K562 (cell line): ENCODE results near the gene DOLPP1. TPM values are rescaled to one million over a fixed set of nuclear protein-coding genes. Genes with fewer than 3 reads are reported as not detected.

Source experiments
- ARHGAP35 ChIP-seq: fragments of 450-650 bp; IDR thresholded peaks from 2 replicates; pipeline ENCODE4 v1.6.1; 2018; ENCODE audit not compliant: partially characterized antibody
- BHLHE40 ChIP-seq: IDR thresholded peaks from 2 replicates; pipeline ENCODE4 v1.6.1; 2011; ENCODE audit warnings: low read length, improper control_type of control experiment
- GTF2E2 ChIP-seq: fragments of 200-800 bp; sonication (Bioruptor generic); IDR thresholded peaks from 2 replicates; pipeline ENCODE4 v1.6.1; 2016; ENCODE audit warnings: missing genetic modification characterization, missing compliant biosample characterization
- HSF4 ChIP-seq: fragments of 250-450 bp; sonication (Bioruptor Pico); IDR thresholded peaks from 2 replicates; pipeline ENCODE4 v2.1.2; 2022; ENCODE audit warnings: mild to moderate bottlenecking, moderate library complexity, borderline replicate concordance
- ILF3 ChIP-seq: fragments of 450-650 bp; IDR thresholded peaks from 2 replicates; pipeline ENCODE4 v1.6.1; 2018; ENCODE audit warnings: antibody characterized with exemption, mild to moderate bottlenecking, moderate library complexity, borderline replicate concordance
- KDM1A ChIP-seq, 2 experiments: fragments of 450-650 bp; IDR thresholded peaks; 2 replicates each; pipeline ENCODE4 v1.6.1; 2016; ENCODE audit warnings: mild to moderate bottlenecking in 2 of 2
- KLF16 ChIP-seq: IDR thresholded peaks from 2 replicates; pipeline ENCODE4 v1.6.1; 2016; ENCODE audit warnings: antibody characterized with exemption
- LEF1 ChIP-seq: fragments of 450-650 bp; IDR thresholded peaks from 2 replicates; pipeline ENCODE4 v1.6.1; 2016; ENCODE audit warnings: mild to moderate bottlenecking
- MCM7 ChIP-seq, 2 experiments: fragments of 450-650 bp; IDR thresholded peaks; 2 replicates each; pipeline ENCODE4 v1.6.1; 2016 to 2018
- MYNN ChIP-seq, 2 experiments: sonication (generic); formaldehyde crosslinking in 1 of 2; IDR thresholded peaks; 2 replicates each; pipeline versions ENCODE4 v1.5.0 to v1.6.1; 2016 to 2020; ENCODE audit warnings: antibody characterized with exemption in 1 of 2, missing genetic modification reagents in 1 of 2
- NR1H2 ChIP-seq: sonication (generic); formaldehyde crosslinking; IDR thresholded peaks from 2 replicates; pipeline ENCODE4 v1.4.0; 2020; ENCODE audit warnings: mild to moderate bottlenecking, missing genetic modification reagents
- ZFP1 ChIP-seq: fragments of 450-650 bp; formaldehyde crosslinking; IDR thresholded peaks from 2 replicates; pipeline ENCODE4 v1.4.0; 2020; ENCODE audit warnings: mild to moderate bottlenecking, mixed read lengths
- ZNF232 ChIP-seq: sonication (generic); formaldehyde crosslinking; IDR thresholded peaks from 2 replicates; pipeline ENCODE4 v1.8.0; 2022; ENCODE audit warnings: mild to moderate bottlenecking, missing genetic modification reagents
- ZNF41 ChIP-seq: fragments of 250-450 bp; sonication (Bioruptor Pico); conservative IDR thresholded peaks from 2 replicates; pipeline ENCODE4 v1.4.0; 2020; ENCODE audit warnings: mild to moderate bottlenecking
- ZNF75A ChIP-seq: fragments of 450-650 bp; formaldehyde crosslinking; IDR thresholded peaks from 2 replicates; pipeline ENCODE4 v1.4.0; 2020; ENCODE audit warnings: mild to moderate bottlenecking
- ZNF830 ChIP-seq: fragments of 250-450 bp; sonication (Bioruptor Pico); IDR thresholded peaks from 2 replicates; pipeline ENCODE4 v1.5.0; 2021; ENCODE audit warnings: mild to moderate bottlenecking
- polyA plus RNA-seq, 8 experiments: library from polyadenylated mRNA; depleted of rRNA in 4 of 8; stranded (reverse) in 5 of 8; unstranded in 3 of 8; fragments of >200 nt; fragmentation: Nextera tagmentation in 2 of 8; fragmentation: Illumina TruSeq in 1 of 8; extraction: Ambion mirVana in 2 of 8; extraction: Trizol in 1 of 8; gene quantifications; 2 replicates each; pipeline versions ENCODE4 v1.2.1 to v1.2.3, GENCODE V29; 2011 to 2014; ENCODE audit warnings: inconsistent platforms in 1 of 8, missing spikeins in 1 of 8
- total RNA-seq, 7 experiments: library from RNA; depleted of rRNA in 6 of 7; stranded (reverse); fragments of >200 nt in 6 of 7; fragmentation: Illumina TruSeq in 2 of 7; extraction: Trizol in 2 of 7; gene quantifications; 2 replicates each; pipeline versions ENCODE4 v1.2.1 to v1.2.3, GENCODE V29; 2011 to 2021; ENCODE audit warnings: low replicate concordance in 1 of 7
- TF ChIP-seq, protein P1 (sequence below): sonication (generic); formaldehyde crosslinking; IDR thresholded peaks from 2 replicates; pipeline ENCODE4 v1.8.0; 2022; ENCODE audit warnings: mild to moderate bottlenecking, missing genetic modification reagents
- TF ChIP-seq, protein P2 (sequence below): sonication (generic); formaldehyde crosslinking; IDR thresholded peaks from 2 replicates; pipeline ENCODE4 v1.8.0; 2023; ENCODE audit warnings: mild to moderate bottlenecking, missing genetic modification reagents
- TF ChIP-seq, protein P3 (sequence below), 2 experiments: IDR thresholded peaks; 2 replicates each; pipeline ENCODE4 v1.6.1; 2011; ENCODE audit warnings: borderline replicate concordance in 1 of 2, control low read depth in 1 of 2, low read depth in 1 of 2, low read length in 1 of 2, mild to moderate bottlenecking in 1 of 2, mixed read lengths in 1 of 2, moderate library complexity in 1 of 2; ENCODE audit not compliant: insufficient read depth in 1 of 2, insufficient read length in 1 of 2, poor library complexity in 1 of 2, severe bottlenecking in 1 of 2; ENCODE audit errors: extremely low read depth in 1 of 2
- TF ChIP-seq, protein P4 (sequence below): fragments of 250-450 bp; sonication (Bioruptor Pico); IDR thresholded peaks from 2 replicates; pipeline ENCODE4 v1.5.0; 2021
- TF ChIP-seq, protein P5 (sequence below): sonication (generic); formaldehyde crosslinking; IDR thresholded peaks from 2 replicates; pipeline ENCODE4 v1.8.0; 2022; ENCODE audit warnings: missing genetic modification reagents, mild to moderate bottlenecking, borderline replicate concordance
- TF ChIP-seq, protein P6 (sequence below), 2 experiments: fragments of 450-650 bp in 1 of 2; sonication (generic) in 1 of 2; formaldehyde crosslinking; conservative IDR thresholded peaks; 2 replicates each; pipeline versions ENCODE4 v1.4.0 to v1.8.1; 2020 to 2022; ENCODE audit warnings: mild to moderate bottlenecking in 1 of 2, missing genetic modification reagents in 1 of 2

DOLPP1 gene
- total and polyA plus RNA-seq, 9 of the 15 experiments (the other 6 are each of a cell fraction or from before 2014, with no cell fraction given) = 3.0 to 39.8 (median 30.5) TPM

DNA sequence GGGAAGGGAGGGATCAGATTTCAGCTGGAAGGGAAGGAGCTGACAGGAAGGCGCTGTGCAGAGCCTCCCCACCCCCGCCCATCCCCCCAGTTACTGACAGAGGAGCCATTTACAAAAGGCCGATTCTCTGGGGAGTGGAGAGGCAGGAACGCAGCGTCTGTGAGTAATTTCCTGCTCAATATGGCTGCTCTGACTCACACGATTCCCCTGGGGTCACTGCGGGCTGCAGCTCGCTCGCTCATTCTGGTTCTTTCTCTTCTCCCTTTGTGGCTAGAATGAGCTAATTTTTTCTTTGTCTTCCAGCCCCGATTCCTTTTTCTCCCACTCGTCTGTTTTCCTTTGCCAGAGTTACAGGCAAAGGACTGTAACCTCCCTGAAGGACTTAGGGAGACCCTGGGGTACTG, 59.1 kb downstream of the DOLPP1 start (continued):
- TF ChIP-seq, protein P1, sequence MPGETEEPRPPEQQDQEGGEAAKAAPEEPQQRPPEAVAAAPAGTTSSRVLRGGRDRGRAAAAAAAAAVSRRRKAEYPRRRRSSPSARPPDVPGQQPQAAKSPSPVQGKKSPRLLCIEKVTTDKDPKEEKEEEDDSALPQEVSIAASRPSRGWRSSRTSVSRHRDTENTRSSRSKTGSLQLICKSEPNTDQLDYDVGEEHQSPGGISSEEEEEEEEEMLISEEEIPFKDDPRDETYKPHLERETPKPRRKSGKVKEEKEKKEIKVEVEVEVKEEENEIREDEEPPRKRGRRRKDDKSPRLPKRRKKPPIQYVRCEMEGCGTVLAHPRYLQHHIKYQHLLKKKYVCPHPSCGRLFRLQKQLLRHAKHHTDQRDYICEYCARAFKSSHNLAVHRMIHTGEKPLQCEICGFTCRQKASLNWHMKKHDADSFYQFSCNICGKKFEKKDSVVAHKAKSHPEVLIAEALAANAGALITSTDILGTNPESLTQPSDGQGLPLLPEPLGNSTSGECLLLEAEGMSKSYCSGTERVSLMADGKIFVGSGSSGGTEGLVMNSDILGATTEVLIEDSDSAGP (CRISPR knock-in tag) = no peak
- TF ChIP-seq KLF16 (no peak), LEF1 (peak; percentile 70; the same call in 1 of the 2 replicates), ZFP1 (no peak), MCM7 (IDR thresholded peaks at IDR 0.05) (no peak), NR1H2 (no peak), ZNF232 (CRISPR knock-in tag) (no peak), ZNF75A (CRISPR knock-in tag) (no peak), HSF4 (CRISPR knock-in tag) (no peak), BHLHE40 (no peak), MYNN (IDR thresholded peaks at IDR 0.05) (no peak), MYNN (CRISPR knock-in tag; IDR thresholded peaks at IDR 0.05) (no peak), ZNF41 (CRISPR knock-in tag) (no peak), ILF3 (no peak), ARHGAP35 (no peak), GTF2E2 (tag) (peak; percentile 86; the same call in 1 of the 2 replicates), ZNF830 (CRISPR knock-in tag) (no peak), KDM1A (IDR thresholded peaks at IDR 0.05) (peak in 1 of 2 experiments; percentile 31; a peak in 1 of 4 replicates)
- TF ChIP-seq, protein P2, sequence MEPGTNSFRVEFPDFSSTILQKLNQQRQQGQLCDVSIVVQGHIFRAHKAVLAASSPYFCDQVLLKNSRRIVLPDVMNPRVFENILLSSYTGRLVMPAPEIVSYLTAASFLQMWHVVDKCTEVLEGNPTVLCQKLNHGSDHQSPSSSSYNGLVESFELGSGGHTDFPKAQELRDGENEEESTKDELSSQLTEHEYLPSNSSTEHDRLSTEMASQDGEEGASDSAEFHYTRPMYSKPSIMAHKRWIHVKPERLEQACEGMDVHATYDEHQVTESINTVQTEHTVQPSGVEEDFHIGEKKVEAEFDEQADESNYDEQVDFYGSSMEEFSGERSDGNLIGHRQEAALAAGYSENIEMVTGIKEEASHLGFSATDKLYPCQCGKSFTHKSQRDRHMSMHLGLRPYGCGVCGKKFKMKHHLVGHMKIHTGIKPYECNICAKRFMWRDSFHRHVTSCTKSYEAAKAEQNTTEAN (CRISPR knock-in tag) = no peak
- TF ChIP-seq, protein P3, sequence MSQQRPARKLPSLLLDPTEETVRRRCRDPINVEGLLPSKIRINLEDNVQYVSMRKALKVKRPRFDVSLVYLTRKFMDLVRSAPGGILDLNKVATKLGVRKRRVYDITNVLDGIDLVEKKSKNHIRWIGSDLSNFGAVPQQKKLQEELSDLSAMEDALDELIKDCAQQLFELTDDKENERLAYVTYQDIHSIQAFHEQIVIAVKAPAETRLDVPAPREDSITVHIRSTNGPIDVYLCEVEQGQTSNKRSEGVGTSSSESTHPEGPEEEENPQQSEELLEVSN (IDR thresholded peaks at IDR 0.05; ENCODE audit: borderline replicate concordance in 1 of 2, extremely low read depth in 1 of 2, insufficient read depth in 1 of 2, insufficient read length in 1 of 2, low read depth in 1 of 2, low read length in 1 of 2, poor library complexity in 1 of 2, severe bottlenecking in 1 of 2) = peak in 1 of 2 experiments; percentile 7
- TF ChIP-seq, protein P4, sequence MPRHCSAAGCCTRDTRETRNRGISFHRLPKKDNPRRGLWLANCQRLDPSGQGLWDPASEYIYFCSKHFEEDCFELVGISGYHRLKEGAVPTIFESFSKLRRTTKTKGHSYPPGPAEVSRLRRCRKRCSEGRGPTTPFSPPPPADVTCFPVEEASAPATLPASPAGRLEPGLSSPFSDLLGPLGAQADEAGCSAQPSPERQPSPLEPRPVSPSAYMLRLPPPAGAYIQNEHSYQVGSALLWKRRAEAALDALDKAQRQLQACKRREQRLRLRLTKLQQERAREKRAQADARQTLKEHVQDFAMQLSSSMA (CRISPR knock-in tag) = no peak
- TF ChIP-seq, protein P5, sequence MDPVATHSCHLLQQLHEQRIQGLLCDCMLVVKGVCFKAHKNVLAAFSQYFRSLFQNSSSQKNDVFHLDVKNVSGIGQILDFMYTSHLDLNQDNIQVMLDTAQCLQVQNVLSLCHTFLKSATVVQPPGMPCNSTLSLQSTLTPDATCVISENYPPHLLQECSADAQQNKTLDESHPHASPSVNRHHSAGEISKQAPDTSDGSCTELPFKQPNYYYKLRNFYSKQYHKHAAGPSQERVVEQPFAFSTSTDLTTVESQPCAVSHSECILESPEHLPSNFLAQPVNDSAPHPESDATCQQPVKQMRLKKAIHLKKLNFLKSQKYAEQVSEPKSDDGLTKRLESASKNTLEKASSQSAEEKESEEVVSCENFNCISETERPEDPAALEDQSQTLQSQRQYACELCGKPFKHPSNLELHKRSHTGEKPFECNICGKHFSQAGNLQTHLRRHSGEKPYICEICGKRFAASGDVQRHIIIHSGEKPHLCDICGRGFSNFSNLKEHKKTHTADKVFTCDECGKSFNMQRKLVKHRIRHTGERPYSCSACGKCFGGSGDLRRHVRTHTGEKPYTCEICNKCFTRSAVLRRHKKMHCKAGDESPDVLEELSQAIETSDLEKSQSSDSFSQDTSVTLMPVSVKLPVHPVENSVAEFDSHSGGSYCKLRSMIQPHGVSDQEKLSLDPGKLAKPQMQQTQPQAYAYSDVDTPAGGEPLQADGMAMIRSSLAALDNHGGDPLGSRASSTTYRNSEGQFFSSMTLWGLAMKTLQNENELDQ (CRISPR knock-in tag) = no peak
- TF ChIP-seq, protein P6, sequence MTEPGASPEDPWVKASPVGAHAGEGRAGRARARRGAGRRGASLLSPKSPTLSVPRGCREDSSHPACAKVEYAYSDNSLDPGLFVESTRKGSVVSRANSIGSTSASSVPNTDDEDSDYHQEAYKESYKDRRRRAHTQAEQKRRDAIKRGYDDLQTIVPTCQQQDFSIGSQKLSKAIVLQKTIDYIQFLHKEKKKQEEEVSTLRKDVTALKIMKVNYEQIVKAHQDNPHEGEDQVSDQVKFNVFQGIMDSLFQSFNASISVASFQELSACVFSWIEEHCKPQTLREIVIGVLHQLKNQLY (CRISPR knock-in tag; conservative IDR thresholded peaks at IDR 0.05) = no peak
